AG09319 (cell line): ENCODE results near the gene PLCH2.

Source experiments
- DNase-seq: peaks from one replicate; pipeline ENCODE4 v3.0.0-alpha.2; 2010; ENCODE audit warnings: low read depth; ENCODE audit errors: extremely low read depth
- CTCF ChIP-seq: IDR thresholded peaks from 2 replicates; pipeline ENCODE4 v1.5.1; 2011; ENCODE audit warnings: low read depth, mild to moderate bottlenecking, inconsistent platforms, low read length, moderate library complexity

Gene PLCH2

GRCh38 chr1:2529784-2530512 lies 53.9 kb downstream of the PLCH2 start, which contains the start of gene HES5:
TSS of gene HES5 (minus strand) at chr1:2530263. CDS start at chr1:2530164, 99 bp downstream.
- no peak for TF ChIP-seq CTCF
- DNase-seq, result no peak

GRCh38 chr1:2530513-2531361 lies 54.6 kb downstream of the PLCH2 start:
- no peak for TF ChIP-seq CTCF
- DNase-seq, result no peak

GRCh38 chr1:2532485-2533160 lies 56.5 kb downstream of the PLCH2 start:
- no peak for TF ChIP-seq CTCF
- no peak for DNase-seq

- no peak for TF ChIP-seq CTCF
- DNase-seq, result no peak
These were observed 57.3 kb downstream of the PLCH2 start for GRCh38 chr1:2533365-2533764.

- no peak for DNase-seq
These were observed 58.2 kb downstream of the PLCH2 start for GRCh38 chr1:2534315-2534686.

GRCh38 chr1:2534687-2535441 lies 58.8 kb downstream of the PLCH2 start:
- no peak for DNase-seq
- no peak for TF ChIP-seq CTCF

More at GRCh38 chr1:2534315-2534686, 58.2 kb downstream of the PLCH2 start:
- TF ChIP-seq CTCF, result no peak
